ENCODE results near the gene AFG3L2.
"Not testable (repeated sequence)": the region's sequence is repeated elsewhere in the genome, so short reads cannot be mapped to it uniquely, and the experiment has no call there.

AFG3L2 gene

DNA sequence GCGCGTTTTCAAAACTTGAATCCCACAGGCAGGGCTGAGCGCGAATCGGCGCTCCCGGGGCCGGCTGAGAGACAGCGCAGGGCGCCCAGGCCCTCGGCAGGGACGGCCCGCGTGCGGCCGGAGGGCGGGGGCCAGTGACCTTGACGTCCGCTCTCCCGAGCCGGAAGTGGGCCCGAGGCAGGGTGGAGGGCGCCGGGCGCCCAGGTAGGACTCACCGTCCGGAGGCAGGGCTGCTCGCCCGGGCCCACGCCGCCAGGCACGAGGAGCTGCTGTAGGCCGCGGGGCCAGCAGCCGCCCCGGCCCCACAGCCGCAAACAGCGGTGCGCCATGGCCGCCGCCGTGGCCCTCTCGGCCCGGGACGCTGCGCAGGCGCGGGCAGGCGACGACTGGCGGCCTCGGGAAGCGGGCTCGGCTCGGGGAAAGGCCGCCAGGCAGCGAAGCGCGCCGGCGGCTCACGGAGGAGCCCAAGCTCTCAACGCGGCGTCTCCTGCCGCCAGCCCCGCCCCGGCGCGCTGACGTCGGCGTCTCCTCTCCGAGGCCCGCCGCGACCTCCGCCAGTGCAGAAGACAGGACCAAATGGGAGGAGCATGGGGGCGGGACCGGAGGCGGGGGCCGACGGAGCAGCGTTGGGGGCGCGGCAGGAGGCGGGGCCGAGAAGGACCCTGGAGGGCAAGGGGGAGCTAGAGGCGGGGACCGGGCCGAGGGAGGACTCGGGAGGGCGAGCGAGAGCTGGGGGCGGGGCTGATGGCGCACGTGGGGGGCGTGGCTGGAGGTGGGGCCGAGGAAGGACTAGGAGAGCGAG lies at the start of gene AFG3L2:
TSS of gene AFG3L2 (minus strand) at position 474 of the 802 bp plus-strand sequence. CDS start at position 329, 145 bp downstream.
- DNase-seq: peak; percentile 100

DNA sequence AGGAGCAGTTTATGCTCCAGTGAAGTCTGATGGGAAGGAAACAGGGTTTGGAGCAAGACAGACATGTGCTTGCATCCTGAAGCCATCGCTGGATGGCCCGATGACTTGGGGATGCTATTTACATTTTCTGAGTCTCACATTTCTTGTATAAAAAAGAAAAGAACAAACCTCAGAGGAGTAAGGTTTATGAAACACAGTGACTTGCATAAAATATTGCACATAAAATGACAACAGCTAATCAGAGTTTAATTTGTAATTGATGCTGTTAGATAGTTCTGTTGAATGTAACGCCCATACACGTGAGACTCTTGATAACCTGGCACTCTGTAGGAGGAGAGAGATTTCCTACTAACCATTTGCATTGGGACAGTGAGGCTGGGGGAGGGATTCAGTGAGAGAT lies 47.2 kb upstream of the AFG3L2 start:
- no peak for DNase-seq

DNA sequence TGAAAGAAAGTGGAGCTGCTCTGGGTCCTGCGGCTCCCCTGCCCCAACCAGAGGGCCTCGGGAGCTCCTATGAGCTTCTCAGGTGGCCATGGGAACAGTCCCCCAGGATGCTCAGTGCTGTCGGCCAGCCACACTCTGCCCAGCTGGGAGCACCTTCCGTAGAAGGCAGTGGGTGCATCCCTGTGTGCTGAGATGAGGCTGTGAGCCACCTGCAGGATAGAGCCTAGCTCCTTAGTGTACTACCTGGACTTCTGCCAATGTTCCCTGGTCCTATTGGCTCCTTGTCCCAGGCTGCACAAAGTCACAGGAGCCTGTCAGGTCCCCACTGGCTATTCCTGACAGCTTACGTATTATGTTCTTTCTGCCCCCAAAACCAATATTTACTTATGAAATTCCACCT lies 46.8 kb upstream of the AFG3L2 start:
- no peak for DNase-seq

DNA sequence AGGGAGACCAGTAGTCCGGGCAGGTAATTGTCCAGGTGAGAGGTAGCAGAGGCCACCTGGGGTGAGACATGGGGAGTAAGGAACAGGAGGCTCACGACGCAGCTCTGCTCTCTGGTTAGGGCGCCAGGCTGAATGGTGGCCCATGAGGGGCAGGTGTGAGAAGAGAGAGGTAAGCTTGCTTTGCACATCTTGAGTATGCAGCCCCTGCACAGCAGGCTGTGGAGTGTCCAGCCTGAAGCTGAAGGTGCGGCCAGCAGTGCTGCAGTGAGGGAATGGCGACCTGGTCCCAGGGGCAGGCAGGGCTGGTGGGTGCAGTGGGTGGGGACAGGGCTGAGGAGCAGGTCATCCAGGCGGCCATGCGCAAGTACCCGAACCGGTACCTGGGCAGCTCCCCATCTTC lies 46.4 kb upstream of the AFG3L2 start:
- no peak for DNase-seq

DNA sequence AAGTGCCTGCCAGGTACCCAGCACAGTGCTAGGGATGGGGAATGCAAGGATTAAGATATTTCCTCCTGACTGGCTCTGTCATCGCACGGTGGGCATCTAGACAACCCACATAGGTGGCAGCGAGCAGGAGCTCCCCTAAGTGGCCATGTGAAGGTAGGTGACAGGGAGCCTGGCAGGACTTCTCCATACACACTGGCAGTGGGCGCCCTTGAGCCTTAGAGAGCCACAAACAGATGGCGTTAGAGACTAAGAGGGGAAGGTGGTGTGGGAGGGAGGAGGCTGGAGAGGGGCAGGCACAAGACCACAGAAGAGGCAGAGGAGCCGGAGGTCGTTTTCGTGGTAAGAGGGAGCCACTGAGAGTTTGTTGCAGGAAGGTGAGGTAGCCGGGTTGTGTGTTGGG lies 45.9 kb upstream of the AFG3L2 start:
- DNase-seq: no peak

DNA sequence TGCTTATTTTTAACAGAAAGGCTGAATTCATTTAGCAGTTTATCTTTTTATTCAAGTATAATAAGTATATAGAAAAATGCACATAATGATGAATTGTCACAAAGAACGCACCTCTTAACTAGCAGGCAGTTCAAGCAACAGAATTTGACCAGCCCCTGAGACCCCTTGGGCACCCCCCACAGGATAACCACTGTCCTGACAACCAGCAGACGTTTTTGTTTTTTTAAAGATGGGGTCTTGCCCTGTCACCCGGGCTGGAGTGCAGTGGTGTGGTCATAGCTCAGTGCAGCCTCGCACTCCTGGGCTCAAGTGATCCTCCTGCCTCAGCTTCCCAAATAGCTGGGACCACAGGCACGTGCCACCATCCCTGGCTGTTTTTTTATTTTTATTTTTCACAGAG lies 44.7 kb upstream of the AFG3L2 start:
- no peak for DNase-seq

DNA sequence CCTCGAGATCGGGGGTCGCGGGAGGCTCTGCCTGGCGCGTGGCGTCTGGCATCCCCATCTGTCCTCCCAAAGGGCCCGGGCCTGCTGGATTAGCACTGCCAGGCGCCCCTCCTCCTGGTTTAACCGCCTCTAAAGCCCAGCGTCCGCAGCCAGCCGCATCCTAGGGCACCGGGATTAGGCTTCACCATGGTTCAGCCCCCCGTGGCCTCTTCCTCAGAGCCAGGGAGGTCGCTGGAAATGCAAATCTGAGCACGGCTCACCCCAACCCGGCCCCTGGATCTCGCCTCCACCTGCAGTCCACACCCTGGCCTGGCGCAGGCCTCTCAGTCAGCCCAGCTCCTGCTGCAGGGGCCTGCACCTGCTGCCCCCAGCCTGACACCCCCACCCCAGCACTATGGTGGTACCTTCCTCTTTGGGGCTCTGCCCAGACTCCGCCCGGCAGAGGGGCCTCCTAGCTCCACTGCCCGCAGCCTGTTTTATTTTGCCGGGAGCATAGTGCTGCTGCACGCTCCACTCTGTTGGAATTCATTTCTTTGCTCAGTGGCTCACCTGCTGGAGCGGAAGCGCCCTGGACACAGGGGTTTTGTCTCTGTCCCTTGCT lies 43.9 kb upstream of the AFG3L2 start:
- DNase-seq: no peak

DNA sequence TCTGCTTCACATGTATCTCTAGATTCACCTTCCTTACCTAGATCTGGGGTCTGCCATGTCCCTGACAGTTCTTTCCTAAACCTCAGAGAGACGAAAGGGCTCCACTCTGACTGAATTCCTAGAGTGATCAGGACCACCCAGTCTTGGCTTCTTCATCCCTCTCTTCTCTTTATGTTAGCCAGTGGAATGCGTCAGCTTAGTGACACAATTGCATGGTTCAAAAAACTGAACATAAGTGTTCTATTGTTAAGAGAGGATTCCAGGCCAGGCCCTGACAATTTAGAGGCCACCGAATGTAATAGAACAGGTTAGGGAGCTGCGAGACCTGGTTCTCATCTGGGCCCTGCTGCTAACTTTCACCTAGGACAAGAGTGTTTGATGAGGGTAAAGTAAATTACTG lies 40.7 kb upstream of the AFG3L2 start:
- DNase-seq: no peak

DNA sequence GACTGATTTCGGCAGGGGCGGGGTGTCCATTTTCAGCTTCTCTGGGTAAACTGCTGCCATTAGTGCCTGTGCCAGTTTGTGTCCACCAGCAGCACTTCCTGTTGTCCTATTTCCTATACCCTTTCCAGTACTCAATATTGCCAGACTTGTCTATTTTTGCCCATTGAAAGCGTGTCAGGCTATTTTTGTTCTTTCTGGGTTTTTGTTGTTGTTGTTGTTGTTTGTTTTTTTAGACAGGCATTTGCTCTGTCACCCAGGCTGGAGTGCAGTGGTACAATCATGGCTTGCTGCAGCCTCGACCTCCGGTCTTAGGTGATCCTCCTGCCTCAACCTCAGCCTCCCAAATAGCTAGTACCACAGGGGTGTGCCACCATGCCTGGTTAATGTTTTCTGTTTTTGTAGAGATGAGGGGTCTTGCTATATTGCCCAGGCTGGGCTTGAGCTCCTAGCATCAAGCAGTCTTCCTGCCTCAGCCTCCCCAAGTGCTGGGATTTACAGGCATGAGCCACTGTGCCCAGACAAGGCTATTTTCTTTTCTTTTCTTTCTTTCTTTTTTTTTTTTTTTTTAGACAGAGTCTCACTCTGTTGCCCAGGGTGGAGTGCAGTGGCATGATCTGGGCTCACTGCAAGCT lies 39.2 kb upstream of the AFG3L2 start:
- DNase-seq: no peak

DNA sequence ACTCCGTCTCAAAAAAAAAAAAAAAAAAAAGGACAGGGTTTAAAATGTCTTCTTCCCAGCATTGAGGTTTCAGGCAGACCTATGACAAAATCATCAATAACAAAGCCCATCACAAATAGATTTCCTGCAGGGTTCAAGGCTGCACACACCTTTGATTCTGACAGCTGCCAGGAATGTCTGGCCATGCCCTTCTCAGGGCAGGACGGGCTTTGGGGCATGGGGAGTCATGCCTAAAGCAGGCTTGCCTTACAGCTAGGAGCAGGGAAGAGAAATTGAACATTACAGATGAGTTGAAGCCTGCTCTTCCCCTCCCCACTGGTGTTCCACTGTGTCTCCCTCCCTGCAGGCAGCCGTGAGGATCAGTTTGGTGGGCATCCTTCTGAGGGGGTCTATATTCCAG lies 34.4 kb upstream of the AFG3L2 start:
- DNase-seq: no peak

DNA sequence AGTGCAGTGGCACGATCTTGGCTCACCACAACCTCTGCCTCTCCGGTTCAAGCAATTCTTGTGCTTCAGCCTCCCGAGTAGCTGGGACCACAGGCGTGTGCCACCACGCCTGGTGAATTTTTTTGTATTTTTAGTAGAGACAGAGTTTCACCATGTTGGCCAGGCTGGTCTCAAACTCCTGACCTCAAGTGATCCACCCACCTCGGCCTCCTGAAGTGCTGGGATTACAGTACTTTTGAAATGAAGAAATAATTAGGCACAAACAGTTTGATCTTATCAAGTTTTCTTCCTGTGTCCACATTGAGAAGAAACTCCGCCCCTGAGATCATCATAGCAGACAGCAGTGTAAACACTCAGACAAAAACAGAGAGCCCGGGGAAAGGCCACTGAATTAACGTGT lies 33.7 kb upstream of the AFG3L2 start:
- not testable (repeated sequence) for DNase-seq

DNA sequence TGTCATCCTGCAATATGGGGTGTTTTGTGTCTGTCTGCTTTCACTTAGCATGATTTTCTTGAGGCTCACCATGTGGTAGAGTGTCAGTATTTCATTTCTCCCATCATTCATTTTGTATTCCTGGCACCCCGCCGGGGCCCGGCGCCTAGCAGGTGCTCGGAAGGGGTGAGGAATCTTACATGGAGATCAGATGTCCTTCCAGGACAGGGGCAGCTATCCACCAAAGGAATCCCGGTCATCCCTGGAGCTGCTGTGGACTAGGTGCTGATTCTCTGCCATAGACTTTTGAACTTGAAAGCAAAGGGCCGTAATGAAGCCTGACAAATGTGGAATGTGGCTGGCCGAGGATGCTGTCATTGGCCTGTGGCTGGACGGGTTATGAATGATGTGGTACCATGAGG lies 33.1 kb upstream of the AFG3L2 start:
- no peak for DNase-seq

DNA sequence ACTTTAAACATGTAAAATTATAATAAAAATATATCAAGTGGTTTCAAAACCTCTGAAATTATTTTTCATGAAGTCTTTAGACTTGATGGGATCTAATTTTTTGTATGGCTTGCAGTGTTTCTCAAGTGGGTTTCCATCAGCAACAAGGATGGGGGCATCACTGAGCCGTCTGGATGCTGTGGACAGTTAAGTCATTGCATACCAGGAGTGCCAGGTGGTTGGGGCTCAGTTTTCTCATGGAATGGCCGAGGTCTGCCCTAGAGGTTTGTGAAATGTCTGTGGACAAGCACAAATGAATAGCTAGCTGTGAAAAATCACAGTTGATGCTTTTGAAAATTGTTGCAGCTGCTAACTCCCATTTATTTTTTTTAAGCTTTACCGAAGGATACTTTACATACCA lies 32.4 kb upstream of the AFG3L2 start:
- DNase-seq: no peak

DNA sequence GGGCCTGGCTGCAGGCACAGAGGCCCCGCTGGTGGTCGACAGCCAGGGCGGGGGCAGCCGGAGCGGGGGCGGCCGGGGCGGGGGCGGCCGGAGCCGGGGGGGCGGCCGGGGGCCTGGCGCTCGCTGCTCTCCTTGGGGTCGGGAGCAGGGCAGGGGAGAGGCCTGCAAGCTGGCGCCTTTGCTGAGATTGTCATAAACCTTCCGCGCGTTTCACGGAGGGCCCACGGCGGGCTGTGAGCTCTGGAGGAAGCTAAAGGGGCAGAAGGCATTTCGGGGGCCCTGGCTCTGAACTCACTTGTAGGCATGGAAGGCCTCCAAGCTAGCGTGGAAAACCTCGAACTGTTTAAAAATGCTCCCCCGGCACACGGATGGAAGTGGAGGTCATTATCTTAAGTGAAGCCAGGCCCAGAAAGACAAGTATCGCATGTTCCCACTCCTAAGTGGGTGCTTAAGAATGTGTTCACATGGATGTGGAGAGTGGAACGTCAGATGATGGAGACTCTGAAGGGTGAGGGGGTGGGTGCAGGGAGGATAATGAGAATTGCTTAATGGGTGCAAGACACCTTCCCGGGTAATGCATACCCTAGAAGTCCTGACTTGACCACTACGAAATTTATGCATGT lies 31.3 kb upstream of the AFG3L2 start:
- peak; percentile 29 for DNase-seq

DNA sequence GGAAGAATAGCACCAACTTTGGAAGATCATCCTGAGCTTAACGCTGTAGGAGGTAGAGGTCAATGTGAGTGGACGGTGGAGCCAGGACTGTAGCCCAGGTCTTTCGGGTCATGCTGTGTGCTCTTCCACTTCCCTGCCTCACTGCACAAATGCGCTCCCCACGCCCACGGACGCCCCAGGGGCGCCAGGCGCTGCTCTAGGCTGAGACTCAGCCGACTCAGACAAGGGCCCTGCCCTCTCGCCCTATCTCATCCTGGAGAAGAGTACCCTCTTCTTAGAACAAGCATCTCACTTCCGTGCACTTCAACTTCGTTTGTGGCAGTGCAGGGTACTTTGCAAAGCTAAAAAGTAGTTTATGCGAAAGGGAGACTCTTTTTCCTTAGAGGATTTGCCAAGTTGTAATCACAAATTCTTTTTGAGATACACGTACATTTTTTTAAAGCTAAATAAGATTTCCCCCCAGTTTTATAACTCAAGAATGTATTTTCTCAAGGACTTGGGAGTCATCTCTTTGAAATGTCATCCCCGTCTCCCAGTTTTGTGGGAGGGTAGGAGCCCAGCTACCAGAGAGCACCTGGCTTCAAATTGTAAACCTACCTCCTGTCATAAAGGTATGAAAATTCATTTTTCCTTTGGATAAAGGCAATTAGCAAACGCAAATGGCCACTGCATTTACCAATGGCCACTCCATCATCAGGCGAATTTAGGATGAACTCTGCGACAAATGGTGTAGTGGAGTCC lies 29.5 kb upstream of the AFG3L2 start:
- DNase-seq: no peak

DNA sequence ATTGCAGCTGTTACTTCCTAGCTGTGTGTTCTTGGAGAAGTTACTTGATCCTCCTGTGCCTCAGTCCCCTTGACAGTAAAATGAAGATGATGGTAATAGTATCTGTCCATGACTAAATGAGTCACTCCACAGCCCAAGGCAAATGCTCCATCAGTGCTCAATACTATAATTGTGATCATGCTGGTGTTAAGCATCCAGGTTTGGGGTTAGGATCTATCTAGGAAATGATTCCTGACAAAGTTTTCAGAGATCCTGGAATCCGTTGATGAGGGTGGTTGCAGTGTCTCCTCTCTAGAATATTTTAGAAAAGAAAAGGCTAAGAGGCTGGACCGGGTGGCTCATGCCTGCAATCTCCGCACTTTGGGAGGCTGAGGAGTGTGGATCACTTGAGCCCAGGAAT lies 28.0 kb upstream of the AFG3L2 start:
- DNase-seq: no peak

DNA sequence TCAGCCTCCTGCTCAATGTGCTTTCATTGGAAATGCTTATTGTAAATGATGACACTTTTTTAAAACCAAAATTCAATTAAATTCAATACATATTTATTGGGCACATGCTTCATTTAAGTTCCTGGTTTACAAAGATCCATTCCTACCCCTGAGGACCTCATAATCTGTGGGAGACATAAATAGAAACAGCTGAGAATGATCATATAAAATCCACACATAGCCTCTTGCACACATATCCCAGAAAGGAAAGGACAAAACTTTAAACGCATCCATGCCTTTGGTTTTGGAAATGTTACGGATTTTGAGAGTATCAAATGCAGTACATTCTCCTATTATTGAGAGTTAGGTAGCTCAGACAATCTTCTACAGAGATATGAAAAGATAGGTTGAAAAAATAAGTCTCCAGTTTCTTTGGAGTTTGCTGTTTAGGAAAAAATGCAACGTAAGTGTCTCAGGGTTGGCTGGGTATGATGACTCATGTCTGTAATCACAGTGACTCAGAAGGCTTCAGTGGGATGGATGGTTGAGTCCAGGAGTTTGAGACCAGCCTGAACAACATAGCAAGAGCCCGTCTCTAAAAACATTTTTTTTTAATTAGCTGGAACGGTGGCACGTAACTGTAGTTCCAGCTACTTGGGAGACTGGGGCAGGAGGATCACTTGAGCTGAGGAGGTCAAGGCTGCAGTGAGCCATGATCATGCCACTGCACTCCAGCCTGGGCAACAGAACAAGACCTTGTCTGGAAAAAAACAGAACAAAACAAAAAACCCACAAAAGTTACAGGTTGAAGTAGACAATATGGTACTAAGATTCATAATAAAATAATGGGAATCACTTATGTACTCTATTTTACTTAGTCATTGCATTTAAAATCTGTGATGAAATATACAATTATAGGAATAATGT lies 26.8 kb upstream of the AFG3L2 start:
- no peak for DNase-seq

DNA sequence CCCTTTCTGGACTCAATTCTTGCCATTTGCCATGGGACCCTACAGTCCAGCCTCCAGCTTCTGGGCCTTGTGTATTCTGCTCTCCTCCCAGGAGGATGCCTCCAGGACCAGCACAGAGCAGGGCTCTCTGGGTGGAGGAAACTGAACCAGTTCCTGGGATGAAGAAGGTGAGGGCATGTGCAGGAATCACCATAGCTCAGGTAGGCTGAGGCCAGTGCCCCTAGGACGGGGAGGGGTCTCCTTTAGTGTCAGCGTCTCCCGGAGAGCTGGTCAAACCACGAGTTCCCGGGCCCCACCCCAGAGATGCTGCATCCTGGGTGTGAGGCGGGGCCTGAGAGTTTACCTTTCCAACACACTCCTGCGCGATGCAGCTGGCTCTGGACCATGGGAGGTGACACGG lies 24.9 kb upstream of the AFG3L2 start:
- no peak for DNase-seq

DNA sequence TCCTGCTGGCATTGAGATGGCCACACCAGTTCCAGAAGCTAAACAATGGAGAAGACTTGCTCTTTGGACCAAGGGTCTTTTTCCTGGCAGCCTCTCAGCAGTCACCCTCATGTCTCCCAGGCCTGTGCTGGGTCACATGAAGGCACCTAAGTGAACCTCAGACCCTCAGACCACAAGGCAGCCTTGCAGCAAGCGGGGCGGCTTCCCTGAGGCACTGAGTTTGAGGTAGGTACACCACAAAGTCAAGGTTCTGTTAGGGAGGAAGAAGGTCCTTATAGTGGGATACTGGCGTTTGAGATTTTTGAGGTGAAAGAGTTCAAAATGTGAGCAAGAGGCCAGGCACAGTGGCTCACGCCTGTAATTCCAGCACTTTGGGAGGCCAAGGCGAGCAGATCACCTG lies 22.2 kb upstream of the AFG3L2 start:
- DNase-seq: no peak

DNA sequence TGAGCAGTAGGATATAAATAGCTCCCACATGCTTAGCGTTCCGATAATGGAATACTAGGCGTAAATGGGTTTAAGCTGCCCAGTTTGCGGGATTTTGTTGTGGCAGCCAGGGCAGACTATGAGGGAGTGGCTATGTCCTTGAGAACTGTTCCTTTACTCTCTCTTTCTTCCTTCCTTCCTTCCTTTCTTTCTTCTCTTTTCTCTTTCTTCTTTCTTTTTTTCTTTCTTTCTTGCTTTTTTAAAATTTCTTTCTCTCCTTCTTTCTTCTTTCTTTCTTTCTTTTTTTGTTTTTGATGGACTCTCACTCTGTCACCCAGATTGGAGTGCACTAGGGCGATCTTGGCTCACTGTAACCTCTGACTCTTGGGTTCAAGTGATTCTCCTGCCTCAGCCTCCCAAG lies 21.6 kb upstream of the AFG3L2 start:
- no peak for DNase-seq

DNA sequence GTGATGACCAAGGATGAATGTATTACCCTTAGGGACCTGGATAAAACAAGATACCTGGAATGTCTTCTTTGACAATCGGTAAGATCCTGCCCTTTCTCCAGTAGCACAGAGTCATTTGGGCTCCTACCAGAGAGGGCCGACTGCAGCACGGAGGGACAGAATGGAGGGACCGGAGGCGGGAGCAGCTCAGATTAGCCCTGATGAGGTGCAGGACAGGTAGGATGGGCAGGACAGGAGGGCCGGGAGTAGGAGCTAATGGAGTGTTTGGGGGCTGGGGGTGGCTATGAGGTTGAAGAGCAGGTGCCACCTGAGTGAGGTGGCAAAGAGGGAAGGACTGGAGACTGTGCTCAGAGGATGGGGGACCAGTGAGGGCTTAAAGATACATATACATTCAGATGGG lies 20.8 kb upstream of the AFG3L2 start:
- DNase-seq: no peak

DNA sequence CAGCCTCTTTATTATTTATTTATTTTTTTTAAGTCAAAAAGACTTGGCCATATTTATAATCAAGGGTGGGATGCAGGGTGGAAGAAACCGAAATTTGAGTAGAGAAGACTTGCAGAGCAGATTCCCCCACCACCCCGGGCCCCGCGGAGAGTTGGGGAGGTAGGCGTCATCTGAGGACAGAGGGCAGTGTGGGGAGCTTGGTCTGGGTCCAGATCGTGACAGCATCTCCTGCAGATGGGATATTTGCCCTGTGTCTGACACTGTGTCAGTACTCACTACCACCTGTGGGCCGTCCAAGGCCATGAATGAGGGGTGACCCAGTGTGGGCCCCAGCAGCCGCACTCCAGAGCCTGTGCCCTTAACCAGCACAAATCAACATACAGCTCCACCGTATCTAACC lies 20.2 kb upstream of the AFG3L2 start:
- no peak for DNase-seq
